GM21737 (cell line): ENCODE measurements around the gene CRIP3.
A peak's percentile ranks its signal among the peaks of the same experiment; 100 is the strongest.
"Not testable (repeated sequence)": the region's sequence is repeated elsewhere in the genome, so short reads cannot be mapped to it uniquely, and the experiment has no call there.

Source experiments
- ATAC-seq: cut with Tn5 transposase; IDR thresholded peaks from one replicate; pipeline ENCODE4 v1.9.1; 2021; ENCODE audit warnings: mild to moderate bottlenecking, moderate library complexity; ENCODE audit not compliant: unreplicated experiment

Gene CRIP3

GRCh38 chr6:43308101-43308989 is at the start of gene CRIP3:
Gene CRIP3 (minus strand): TSS chr6:43308826. CDS start chr6:43308792, 34 bp downstream.
- ATAC-seq: no peak

DNA sequence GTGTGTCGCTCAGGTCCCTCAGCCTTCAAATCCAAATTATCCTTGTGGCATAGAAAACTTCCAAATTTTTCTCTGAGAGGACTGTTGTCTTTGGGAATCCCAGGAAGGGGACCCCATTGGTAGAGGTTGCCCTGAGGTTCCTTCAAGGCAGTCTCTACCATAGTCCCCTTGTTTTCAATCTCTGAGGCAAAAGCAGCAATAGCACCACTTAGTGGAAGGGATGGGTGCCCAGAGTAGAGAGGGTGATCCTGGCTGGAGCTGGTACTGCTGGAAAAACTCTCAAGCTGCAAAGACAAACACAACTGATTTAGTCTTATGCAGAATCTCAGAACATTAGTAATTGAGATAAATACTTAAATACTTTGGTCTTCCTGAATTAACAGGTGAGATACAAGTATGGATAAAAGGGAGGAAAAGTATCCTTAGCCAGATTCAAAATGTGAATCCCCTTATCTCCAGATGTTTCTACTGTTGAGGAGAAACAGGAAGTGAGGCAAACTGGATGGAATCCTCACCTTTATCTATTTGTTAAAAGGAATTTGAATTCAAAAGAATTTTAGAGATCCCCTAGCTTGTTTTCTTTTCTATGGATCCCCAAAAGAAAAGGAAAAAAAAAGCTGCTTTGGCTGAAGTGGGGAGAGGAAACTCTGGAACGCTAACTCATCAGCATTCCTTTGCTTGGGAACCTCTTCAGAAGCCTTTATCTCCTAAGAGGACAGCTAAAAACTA is 47.4 kb upstream of the CRIP3 start:
- no peak for ATAC-seq

- not testable (repeated sequence) for ATAC-seq
These were observed 43.3 kb upstream of the CRIP3 start for GRCh38 chr6:43351951-43352350.

- ATAC-seq: no peak
These were observed 38.8 kb upstream of the CRIP3 start for GRCh38 chr6:43347444-43347843.

DNA sequence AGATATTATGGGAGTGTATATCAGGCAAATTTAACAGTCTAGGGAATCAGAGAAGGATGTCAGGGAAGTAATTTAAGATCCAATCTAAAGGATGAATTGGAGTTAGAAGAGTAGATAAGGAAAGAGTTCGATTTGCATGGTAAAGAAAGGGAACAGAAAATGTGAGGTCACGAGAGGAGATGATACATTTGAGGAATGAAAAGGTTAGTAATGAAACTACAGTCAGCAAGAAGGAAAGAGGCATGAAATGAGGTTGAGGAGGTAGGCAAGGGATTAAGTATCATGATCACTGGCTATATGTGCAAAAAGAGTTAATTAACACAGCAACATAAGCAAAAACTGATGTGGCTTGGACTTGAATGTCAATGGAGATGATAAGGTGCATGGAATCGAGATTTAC is 38.4 kb upstream of the CRIP3 start:
- ATAC-seq: no peak

DNA sequence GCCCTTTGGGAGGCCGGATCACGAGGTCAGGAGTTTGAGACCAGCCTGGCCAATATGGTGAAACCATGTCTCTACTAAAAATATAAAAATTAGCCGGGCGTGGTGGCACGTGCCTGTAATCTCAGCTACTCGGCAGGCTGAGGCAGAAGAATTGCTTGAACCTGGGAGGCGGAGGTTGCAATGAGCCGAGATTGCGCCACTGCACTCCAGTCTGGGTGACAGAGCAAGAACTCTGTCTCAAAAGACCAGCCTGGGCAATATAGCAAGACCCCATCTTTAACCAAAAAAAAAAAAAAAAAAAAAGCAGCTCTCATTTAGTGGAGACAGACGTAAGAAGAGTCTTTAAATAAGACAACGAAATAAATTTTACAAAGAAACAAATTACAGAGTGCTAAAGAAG is 37.6 kb upstream of the CRIP3 start:
- ATAC-seq: not testable (repeated sequence)

GRCh38 chr6:43339168-43339567 is 30.5 kb upstream of the CRIP3 start:
- ATAC-seq: peak; percentile 71

- ATAC-seq: peak; percentile 58
These were observed 29.6 kb upstream of the CRIP3 start for GRCh38 chr6:43338243-43338642.

DNA sequence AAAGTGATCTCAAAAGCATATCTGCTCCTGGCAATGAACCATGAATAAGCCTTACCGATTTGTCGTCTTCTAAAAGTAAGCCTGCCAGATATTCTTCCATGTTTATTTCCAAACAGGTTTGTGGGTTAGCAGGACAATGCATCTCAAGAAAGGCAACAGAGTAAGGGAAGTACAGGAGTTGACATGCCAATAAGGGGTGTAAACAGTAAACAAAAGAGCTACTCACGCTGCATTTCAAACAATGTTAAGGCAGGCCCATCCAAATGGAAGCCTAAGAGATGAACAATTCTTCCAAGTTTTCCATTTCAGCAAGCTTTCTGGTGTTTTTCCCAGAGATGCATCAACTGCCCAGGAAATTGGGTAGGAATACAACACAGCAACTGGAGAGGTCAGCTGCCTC is 27.8 kb upstream of the CRIP3 start:
- no peak for ATAC-seq

DNA sequence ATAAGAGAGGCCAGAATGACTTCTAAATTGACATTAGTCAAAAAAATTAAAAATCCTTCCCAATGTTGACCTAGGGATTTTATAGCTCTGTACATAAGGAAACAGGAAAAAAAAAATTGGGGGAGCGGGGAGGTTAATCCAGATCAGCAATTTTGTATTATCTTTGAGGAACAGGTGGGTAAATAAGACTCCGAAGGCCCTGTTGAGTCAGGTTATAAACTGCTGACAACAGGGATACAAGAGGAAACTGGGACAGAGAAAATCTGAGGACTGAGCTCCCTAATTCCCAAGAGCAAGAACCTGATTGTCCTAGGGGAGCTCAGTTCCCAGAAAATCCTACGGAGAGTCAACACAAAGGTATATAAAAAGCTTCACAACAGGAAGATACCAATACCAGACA is 26.8 kb upstream of the CRIP3 start:
- no peak for ATAC-seq

DNA sequence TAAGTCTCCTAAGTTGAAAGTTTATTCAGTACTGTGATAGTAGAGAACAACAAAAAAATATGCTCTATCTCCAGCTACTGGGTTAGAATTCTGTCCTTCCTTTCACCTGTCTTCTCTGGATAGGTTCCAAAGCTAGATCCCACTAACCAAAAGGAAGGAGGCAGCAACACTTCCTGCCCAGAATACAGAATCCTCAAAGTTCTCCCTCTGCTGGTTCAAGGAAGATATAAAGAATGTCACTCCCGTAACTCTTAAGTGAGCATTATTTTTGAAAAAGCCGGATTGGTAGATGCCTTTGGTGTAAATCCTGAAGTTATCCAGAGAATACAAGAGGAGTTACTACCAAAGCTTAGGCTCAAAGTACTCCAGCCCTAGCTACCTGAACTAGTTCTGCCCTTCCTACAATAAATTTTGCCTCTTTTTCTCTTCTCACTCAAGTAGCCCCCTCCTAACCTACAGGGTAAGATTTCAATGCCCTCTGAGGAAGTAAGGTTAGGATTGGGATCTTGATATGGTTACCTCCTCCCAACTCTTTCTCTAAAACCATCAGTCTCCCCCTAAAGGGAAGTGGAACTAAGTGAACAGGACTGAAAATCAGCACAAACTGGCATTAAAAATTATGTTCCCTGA is 26.0 kb upstream of the CRIP3 start:
- ATAC-seq: no peak

- no peak for ATAC-seq
These were observed 23.3 kb upstream of the CRIP3 start for GRCh38 chr6:43331891-43332290.

DNA sequence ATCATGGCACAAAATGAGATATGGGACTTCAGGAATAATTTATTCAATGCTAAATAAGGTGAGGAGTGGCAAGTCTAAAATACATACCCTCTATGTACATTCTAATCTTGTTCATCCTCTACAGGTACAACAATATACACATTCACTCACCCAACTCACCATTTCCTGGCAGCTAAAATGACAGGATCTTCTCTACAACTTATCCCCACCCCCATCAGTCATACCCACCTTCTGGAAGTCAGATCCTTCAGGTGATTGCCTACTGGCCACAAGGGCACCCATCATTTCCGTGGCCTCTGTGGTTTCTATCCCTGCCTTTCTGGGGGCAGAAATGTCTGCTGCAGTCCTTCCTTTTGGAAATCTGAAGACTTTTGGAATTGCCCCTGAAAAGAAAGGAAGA is 22.8 kb upstream of the CRIP3 start:
- no peak for ATAC-seq

- no peak for ATAC-seq
These were observed 19.9 kb upstream of the CRIP3 start for GRCh38 chr6:43328528-43328927.

- ATAC-seq: no peak
These were observed 17.2 kb upstream of the CRIP3 start for GRCh38 chr6:43325876-43326275.

DNA sequence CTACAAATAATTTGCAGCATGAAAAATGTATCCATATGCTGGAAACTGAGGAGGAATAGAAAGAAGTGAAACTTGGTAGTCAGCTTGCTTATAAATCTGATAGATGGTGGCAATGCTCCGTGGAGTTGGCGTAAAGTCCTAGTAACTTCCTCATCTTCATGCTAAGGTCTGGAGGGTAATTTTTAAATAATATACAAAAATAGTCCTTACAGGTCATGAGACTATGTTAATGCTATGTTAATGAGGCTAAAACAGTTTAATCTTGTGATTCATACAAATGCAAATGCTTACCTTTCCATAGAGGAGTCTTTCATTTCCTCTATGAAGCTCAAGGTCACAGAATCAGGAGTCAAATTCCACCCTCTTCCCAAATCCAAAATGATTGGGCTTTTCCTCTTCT is 9.4 kb upstream of the CRIP3 start:
- ATAC-seq: no peak

GRCh38 chr6:43313813-43314212 is 5.2 kb upstream of the CRIP3 start:
- ATAC-seq: no peak

- no peak for ATAC-seq
These were observed 3.0 kb upstream of the CRIP3 start for GRCh38 chr6:43311666-43312065.

- no peak for ATAC-seq
These were observed 2.0 kb upstream of the CRIP3 start for GRCh38 chr6:43310624-43311023.

- ATAC-seq: no peak
These were observed 1.5 kb upstream of the CRIP3 start for GRCh38 chr6:43310134-43310533.

GRCh38 chr6:43308990-43309477 is 408 bp upstream of the CRIP3 start:
- ATAC-seq: no peak
